K562 (cell line): Measurements from ENCODE around the gene MCM9. TPM values are rescaled to one million over a fixed set of nuclear protein-coding genes. Genes with fewer than 3 reads are reported as not detected.

ENCODE experiments used
- ARID3B ChIP-seq: fragments of 250-450 bp; sonication (Bioruptor Pico); IDR thresholded peaks from 2 replicates; pipeline ENCODE4 v1.4.0; 2020; ENCODE audit warnings: borderline replicate concordance
- CREB3L1 ChIP-seq: fragments of 450-650 bp; IDR thresholded peaks from 2 replicates; pipeline ENCODE4 v1.6.1; 2014; ENCODE audit warnings: low read depth, mild to moderate bottlenecking, moderate library complexity, borderline replicate concordance
- EP300 ChIP-seq: IDR thresholded peaks from 2 replicates; pipeline ENCODE4 v1.6.1; 2012; ENCODE audit warnings: low read length, improper control_type of control experiment
- ETS2 ChIP-seq: IDR thresholded peaks from 2 replicates; pipeline ENCODE4 v1.6.1; 2016; ENCODE audit warnings: borderline replicate concordance, missing genetic modification characterization, mild to moderate bottlenecking, moderate library complexity, missing compliant biosample characterization; ENCODE audit not compliant: poor library complexity, severe bottlenecking
- FOXJ3 ChIP-seq: sonication (generic); formaldehyde crosslinking; IDR thresholded peaks from 2 replicates; pipeline ENCODE4 v1.4.0; 2020; ENCODE audit warnings: mild to moderate bottlenecking, missing genetic modification reagents
- TARDBP ChIP-seq: fragments of 450-650 bp; IDR thresholded peaks from 2 replicates; pipeline ENCODE4 v1.6.1; 2016
- ZFP30 ChIP-seq: fragments of 250-450 bp; sonication (Bioruptor Pico); IDR thresholded peaks from 2 replicates; pipeline ENCODE4 v1.8.0; 2022; ENCODE audit warnings: moderate library complexity, mild to moderate bottlenecking, inconsistent platforms, borderline replicate concordance
- polyA plus RNA-seq, 8 experiments: library from polyadenylated mRNA; depleted of rRNA in 4 of 8; stranded (reverse) in 5 of 8; unstranded in 3 of 8; fragments of >200 nt; fragmentation: Nextera tagmentation in 2 of 8; fragmentation: Illumina TruSeq in 1 of 8; extraction: Ambion mirVana in 2 of 8; extraction: Trizol in 1 of 8; gene quantifications; 2 replicates each; pipeline versions ENCODE4 v1.2.1 to v1.2.3, GENCODE V29; 2011 to 2014; ENCODE audit warnings: inconsistent platforms in 1 of 8, missing spikeins in 1 of 8
- total RNA-seq, 7 experiments: library from RNA; depleted of rRNA in 6 of 7; stranded (reverse); fragments of >200 nt in 6 of 7; fragmentation: Illumina TruSeq in 2 of 7; extraction: Trizol in 2 of 7; gene quantifications; 2 replicates each; pipeline versions ENCODE4 v1.2.1 to v1.2.3, GENCODE V29; 2011 to 2021; ENCODE audit warnings: low replicate concordance in 1 of 7
- TF ChIP-seq, protein P1 (sequence below), 2 experiments: IDR thresholded peaks in 1 of 2; conservative IDR thresholded peaks in 1 of 2; 2 replicates each; pipeline ENCODE4 v1.6.1; 2016; ENCODE audit warnings: low read depth in 2 of 2, mild to moderate bottlenecking in 1 of 2, missing compliant biosample characterization in 1 of 2, missing genetic modification characterization in 1 of 2, moderate library complexity in 1 of 2
- TF ChIP-seq, protein P2 (sequence below), 3 experiments: fragments of 200-800 bp in 1 of 3; sonication (Bioruptor generic) in 1 of 3; sonication (generic) in 1 of 3; formaldehyde crosslinking in 1 of 3; IDR thresholded peaks; 2 replicates each; pipeline versions ENCODE4 v1.6.1 to v1.8.0; 2016 to 2022; ENCODE audit warnings: mild to moderate bottlenecking in 2 of 3, missing compliant biosample characterization in 2 of 3, missing genetic modification characterization in 2 of 3, missing genetic modification reagents in 1 of 3
- TF ChIP-seq, protein P3 (sequence below), 3 experiments: IDR thresholded peaks in 2 of 3; conservative IDR thresholded peaks in 1 of 3; 2 replicates each; pipeline ENCODE4 v1.5.1; 2011 to 2012; ENCODE audit warnings: low read length in 3 of 3, mild to moderate bottlenecking in 3 of 3, control low read depth in 2 of 3, improper control_type of control experiment in 1 of 3, inconsistent platforms in 1 of 3, low read depth in 1 of 3, mixed read lengths in 1 of 3, moderate library complexity in 1 of 3; ENCODE audit not compliant: insufficient read depth in 2 of 3

The MCM9 gene
- total and polyA plus RNA-seq, 9 of the 15 experiments (the other 6 are each of a cell fraction or from before 2014, with no cell fraction given): 4.8 to 16.7 (median 11.6) TPM

GRCh38 chr6:118800394-118801071 lies 134.4 kb downstream of the MCM9 start (continued):
- TF ChIP-seq ETS2 (no peak), FOXJ3 (CRISPR knock-in tag) (no peak), EP300 (no peak), ZFP30 (CRISPR knock-in tag) (no peak), CREB3L1 (no peak), ARID3B (CRISPR knock-in tag) (no peak), TARDBP (no peak)
- TF ChIP-seq, protein P1, sequence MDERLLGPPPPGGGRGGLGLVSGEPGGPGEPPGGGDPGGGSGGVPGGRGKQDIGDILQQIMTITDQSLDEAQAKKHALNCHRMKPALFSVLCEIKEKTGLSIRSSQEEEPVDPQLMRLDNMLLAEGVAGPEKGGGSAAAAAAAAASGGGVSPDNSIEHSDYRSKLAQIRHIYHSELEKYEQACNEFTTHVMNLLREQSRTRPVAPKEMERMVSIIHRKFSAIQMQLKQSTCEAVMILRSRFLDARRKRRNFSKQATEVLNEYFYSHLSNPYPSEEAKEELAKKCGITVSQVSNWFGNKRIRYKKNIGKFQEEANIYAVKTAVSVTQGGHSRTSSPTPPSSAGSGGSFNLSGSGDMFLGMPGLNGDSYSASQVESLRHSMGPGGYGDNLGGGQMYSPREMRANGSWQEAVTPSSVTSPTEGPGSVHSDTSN (CRISPR knock-in tag; IDR thresholded peaks at IDR 0.05; ENCODE audit: low read depth): no peak
- TF ChIP-seq, protein P1 (tag; conservative IDR thresholded peaks at IDR 0.05; ENCODE audit: low read depth): no peak
- TF ChIP-seq, protein P2, sequence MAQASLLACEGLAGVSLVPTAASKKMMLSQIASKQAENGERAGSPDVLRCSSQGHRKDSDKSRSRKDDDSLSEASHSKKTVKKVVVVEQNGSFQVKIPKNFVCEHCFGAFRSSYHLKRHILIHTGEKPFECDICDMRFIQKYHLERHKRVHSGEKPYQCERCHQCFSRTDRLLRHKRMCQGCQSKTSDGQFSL (CRISPR knock-in tag; IDR thresholded peaks at IDR 0.05): no peak
- TF ChIP-seq, protein P2 (tag; IDR thresholded peaks at IDR 0.05): no peak
- TF ChIP-seq, protein P3, sequence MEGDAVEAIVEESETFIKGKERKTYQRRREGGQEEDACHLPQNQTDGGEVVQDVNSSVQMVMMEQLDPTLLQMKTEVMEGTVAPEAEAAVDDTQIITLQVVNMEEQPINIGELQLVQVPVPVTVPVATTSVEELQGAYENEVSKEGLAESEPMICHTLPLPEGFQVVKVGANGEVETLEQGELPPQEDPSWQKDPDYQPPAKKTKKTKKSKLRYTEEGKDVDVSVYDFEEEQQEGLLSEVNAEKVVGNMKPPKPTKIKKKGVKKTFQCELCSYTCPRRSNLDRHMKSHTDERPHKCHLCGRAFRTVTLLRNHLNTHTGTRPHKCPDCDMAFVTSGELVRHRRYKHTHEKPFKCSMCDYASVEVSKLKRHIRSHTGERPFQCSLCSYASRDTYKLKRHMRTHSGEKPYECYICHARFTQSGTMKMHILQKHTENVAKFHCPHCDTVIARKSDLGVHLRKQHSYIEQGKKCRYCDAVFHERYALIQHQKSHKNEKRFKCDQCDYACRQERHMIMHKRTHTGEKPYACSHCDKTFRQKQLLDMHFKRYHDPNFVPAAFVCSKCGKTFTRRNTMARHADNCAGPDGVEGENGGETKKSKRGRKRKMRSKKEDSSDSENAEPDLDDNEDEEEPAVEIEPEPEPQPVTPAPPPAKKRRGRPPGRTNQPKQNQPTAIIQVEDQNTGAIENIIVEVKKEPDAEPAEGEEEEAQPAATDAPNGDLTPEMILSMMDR (IDR thresholded peaks at IDR 0.05 in 2 of 3, conservative IDR thresholded peaks at IDR 0.05 in 1 of 3; ENCODE audit: insufficient read depth in 2 of 3, low read depth in 1 of 3, low read length in 3 of 3): peak; percentile 74 to 92 (median 83)
